ENCODE results near the gene SREBF2.

DNA sequence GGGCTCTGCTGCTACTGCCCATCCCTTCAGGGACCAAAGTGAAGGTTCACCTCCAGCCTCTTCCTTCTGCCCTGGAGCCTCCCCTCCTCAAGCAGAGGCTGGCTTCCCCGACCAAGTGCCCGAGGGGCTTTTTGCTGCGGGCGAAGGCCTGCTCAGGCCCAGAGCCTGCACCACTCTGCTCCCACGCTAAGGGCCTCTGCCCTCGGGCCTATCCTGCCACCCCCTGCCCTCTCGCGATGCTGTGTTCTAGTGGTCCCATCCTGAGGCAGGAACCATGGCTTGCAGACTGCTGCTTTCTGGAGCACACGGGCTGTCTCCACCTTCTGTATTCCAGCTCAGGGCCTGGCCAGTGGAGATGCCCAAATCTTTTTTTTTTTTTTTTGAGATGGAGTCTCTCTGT, 102.6 kb downstream of the SREBF2 start:
- TF ChIP-seq, protein P1, sequence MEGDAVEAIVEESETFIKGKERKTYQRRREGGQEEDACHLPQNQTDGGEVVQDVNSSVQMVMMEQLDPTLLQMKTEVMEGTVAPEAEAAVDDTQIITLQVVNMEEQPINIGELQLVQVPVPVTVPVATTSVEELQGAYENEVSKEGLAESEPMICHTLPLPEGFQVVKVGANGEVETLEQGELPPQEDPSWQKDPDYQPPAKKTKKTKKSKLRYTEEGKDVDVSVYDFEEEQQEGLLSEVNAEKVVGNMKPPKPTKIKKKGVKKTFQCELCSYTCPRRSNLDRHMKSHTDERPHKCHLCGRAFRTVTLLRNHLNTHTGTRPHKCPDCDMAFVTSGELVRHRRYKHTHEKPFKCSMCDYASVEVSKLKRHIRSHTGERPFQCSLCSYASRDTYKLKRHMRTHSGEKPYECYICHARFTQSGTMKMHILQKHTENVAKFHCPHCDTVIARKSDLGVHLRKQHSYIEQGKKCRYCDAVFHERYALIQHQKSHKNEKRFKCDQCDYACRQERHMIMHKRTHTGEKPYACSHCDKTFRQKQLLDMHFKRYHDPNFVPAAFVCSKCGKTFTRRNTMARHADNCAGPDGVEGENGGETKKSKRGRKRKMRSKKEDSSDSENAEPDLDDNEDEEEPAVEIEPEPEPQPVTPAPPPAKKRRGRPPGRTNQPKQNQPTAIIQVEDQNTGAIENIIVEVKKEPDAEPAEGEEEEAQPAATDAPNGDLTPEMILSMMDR (IDR thresholded peaks at IDR 0.05; ENCODE audit: insufficient read depth, low read length): no peak
- TF ChIP-seq, protein P2, sequence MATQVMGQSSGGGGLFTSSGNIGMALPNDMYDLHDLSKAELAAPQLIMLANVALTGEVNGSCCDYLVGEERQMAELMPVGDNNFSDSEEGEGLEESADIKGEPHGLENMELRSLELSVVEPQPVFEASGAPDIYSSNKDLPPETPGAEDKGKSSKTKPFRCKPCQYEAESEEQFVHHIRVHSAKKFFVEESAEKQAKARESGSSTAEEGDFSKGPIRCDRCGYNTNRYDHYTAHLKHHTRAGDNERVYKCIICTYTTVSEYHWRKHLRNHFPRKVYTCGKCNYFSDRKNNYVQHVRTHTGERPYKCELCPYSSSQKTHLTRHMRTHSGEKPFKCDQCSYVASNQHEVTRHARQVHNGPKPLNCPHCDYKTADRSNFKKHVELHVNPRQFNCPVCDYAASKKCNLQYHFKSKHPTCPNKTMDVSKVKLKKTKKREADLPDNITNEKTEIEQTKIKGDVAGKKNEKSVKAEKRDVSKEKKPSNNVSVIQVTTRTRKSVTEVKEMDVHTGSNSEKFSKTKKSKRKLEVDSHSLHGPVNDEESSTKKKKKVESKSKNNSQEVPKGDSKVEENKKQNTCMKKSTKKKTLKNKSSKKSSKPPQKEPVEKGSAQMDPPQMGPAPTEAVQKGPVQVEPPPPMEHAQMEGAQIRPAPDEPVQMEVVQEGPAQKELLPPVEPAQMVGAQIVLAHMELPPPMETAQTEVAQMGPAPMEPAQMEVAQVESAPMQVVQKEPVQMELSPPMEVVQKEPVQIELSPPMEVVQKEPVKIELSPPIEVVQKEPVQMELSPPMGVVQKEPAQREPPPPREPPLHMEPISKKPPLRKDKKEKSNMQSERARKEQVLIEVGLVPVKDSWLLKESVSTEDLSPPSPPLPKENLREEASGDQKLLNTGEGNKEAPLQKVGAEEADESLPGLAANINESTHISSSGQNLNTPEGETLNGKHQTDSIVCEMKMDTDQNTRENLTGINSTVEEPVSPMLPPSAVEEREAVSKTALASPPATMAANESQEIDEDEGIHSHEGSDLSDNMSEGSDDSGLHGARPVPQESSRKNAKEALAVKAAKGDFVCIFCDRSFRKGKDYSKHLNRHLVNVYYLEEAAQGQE (IDR thresholded peaks at IDR 0.05; ENCODE audit: insufficient replicate concordance, low read depth): no peak

All from HL-60 (cell line).